ENCODE results near the gene SETD2.
A peak's percentile ranks its signal among the peaks of the same experiment; 100 is the strongest.
"Not testable (repeated sequence)": the region's sequence is repeated elsewhere in the genome, so short reads cannot be mapped to it uniquely, and the experiment has no call there.

The SETD2 gene

GRCh38 chr3:47149339-47149933 is 14.5 kb downstream of the SETD2 start:
- Histone ChIP-seq H3K4me3 (ENCODE audit: control insufficient read depth in 1 of 7, extremely low read depth in 1 of 7, insufficient read depth in 4 of 7, low read depth in 2 of 7, low read length in 6 of 7) (no peak overlapping the region), H3K27me3 (replicated peaks in 2 of 5; ENCODE audit: control insufficient read depth in 4 of 5, insufficient read depth in 5 of 5, low read length in 4 of 5) (no peaks in the 10 kb centered on the region), H3K4me1 (ENCODE audit: control extremely low read depth in 1 of 4, control insufficient read depth in 4 of 4, insufficient read depth in 4 of 4, low read length in 3 of 4) (peaks cover 0 to 24% (median 16%) of the 10 kb centered on the region in 4 experiments), H3K9me3 (ENCODE audit: control extremely low read depth in 1 of 5, control insufficient read depth in 4 of 5, insufficient read depth in 2 of 5, low read depth in 1 of 5, low read length in 4 of 5) (no peaks in the 10 kb centered on the region), H3K27ac (ENCODE audit: insufficient read depth in 1 of 2, low read depth in 1 of 2, low read length in 2 of 2, poor library complexity in 1 of 2, severe bottlenecking in 2 of 2) (no peak overlapping the region), H3K36me3 (ENCODE audit: control insufficient read depth in 4 of 4, insufficient read depth in 4 of 4, low read length in 3 of 4) (no peaks in the 10 kb centered on the region)
- POLR2A ChIA-PET, result interaction anchor here (0.7 kb wide), 1 partner anchor 116 kb away, joined by 5 read pairs; no protein-coding TSS in a partner anchor
- WGBS (ENCODE audit: insufficient coverage), result 100% methylated on average over 1 of the region's 2 CpGs
- no peak for DNase-seq
- CTCF ChIA-PET, result interaction anchor here (1.0 to 1.7 kb wide), 3 partner anchors 16 to 18 kb away, joined by 4 read pairs; no protein-coding TSS in a partner anchor

DNA sequence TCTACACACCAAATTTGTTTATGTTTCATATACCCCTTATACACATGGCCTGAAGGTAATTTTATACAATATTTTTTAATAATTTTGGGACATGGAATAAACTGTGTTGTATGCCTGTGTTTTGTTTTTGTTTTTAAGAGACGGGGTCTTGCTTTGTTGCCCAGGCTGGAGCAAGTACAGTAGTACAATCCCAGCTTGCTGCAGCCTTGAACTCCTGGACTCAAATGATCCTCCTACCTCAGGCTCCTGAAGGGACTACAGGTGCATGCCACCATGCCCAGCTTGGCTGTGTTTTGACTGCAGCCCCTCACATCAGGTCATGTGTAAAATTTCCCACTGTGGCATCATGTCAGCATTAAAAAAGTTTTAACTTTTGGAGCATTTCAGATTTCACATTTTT is 18.6 kb downstream of the SETD2 start:
- POLR2A ChIA-PET, result no interaction called here
- no peak for DNase-seq
- Histone ChIP-seq H3K27me3 (replicated peaks in 2 of 5; ENCODE audit: control insufficient read depth in 4 of 5, insufficient read depth in 5 of 5, low read length in 4 of 5) (no peaks in the 10 kb centered on the region), H3K4me1 (ENCODE audit: control extremely low read depth in 1 of 4, control insufficient read depth in 4 of 4, insufficient read depth in 4 of 4, low read length in 3 of 4) (peaks cover 0 to 21% (median 8%) of the 10 kb centered on the region in 4 experiments), H3K27ac (ENCODE audit: insufficient read depth in 1 of 2, low read depth in 1 of 2, low read length in 2 of 2, poor library complexity in 1 of 2, severe bottlenecking in 2 of 2) (no peak overlapping the region), H3K36me3 (ENCODE audit: control insufficient read depth in 4 of 4, insufficient read depth in 4 of 4, low read length in 3 of 4) (no peaks in the 10 kb centered on the region), H3K4me3 (ENCODE audit: control insufficient read depth in 1 of 7, extremely low read depth in 1 of 7, insufficient read depth in 4 of 7, low read depth in 2 of 7, low read length in 6 of 7) (no peak overlapping the region), H3K9me3 (ENCODE audit: control extremely low read depth in 1 of 5, control insufficient read depth in 4 of 5, insufficient read depth in 2 of 5, low read depth in 1 of 5, low read length in 4 of 5) (no peaks in the 10 kb centered on the region)
- CTCF ChIA-PET, result interaction anchor here (0.6 to 1.5 kb wide), 2 partner anchors 11 to 620 kb away, joined by 3 to 4 read pairs; no protein-coding TSS in a partner anchor
- no CpG with 5 or more reads among the region's 1 CpG for WGBS (ENCODE audit: insufficient coverage)

- Histone ChIP-seq H3K4me3 (ENCODE audit: control insufficient read depth in 1 of 7, extremely low read depth in 1 of 7, insufficient read depth in 4 of 7, low read depth in 2 of 7, low read length in 6 of 7) (no peak overlapping the region), H3K27ac (ENCODE audit: insufficient read depth in 1 of 2, low read depth in 1 of 2, low read length in 2 of 2, poor library complexity in 1 of 2, severe bottlenecking in 2 of 2) (no peak overlapping the region), H3K4me1 (ENCODE audit: control extremely low read depth in 1 of 4, control insufficient read depth in 4 of 4, insufficient read depth in 4 of 4, low read length in 3 of 4) (peaks cover 0 to 12% (median 4%) of the 10 kb centered on the region in 4 experiments), H3K27me3 (replicated peaks in 2 of 5; ENCODE audit: control insufficient read depth in 4 of 5, insufficient read depth in 5 of 5, low read length in 4 of 5) (no peaks in the 10 kb centered on the region), H3K36me3 (ENCODE audit: control insufficient read depth in 4 of 4, insufficient read depth in 4 of 4, low read length in 3 of 4) (no peaks in the 10 kb centered on the region), H3K9me3 (ENCODE audit: control extremely low read depth in 1 of 5, control insufficient read depth in 4 of 5, insufficient read depth in 2 of 5, low read depth in 1 of 5, low read length in 4 of 5) (no peaks in the 10 kb centered on the region)
- ChIA-PET POLR2A (interaction anchor here (0.6 kb wide), 1 partner anchor 21 kb away, joined by 11 read pairs; the partner anchor contains the start of gene SETD2), CTCF (no interaction called here)
- 96% methylated on average over 4 of the region's 5 CpGs for WGBS (ENCODE audit: insufficient coverage)
- DNase-seq, result no peak
Measured at GRCh38 chr3:47143068-47143467, 20.8 kb downstream of the SETD2 start.

DNA sequence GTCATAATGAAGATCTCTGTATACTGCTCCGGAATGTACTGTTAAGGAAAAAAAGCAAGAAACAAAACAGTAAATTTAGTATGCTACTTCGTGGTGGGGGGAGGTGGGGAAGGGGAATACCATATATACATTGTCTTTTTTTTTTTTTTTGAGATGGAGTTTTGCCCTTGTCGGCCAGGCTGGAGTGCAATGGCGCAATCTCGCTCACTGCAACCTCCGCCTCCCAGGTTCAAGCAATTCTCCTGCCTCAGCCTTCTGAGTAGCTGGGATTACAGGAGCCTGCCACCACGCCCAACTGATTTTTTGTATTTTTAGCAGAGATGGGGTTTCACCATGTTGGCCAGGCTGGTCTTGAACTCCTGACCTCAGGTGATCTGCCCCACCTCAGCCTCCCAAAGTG is 21.4 kb downstream of the SETD2 start:
- H3K4me3 ChIP-seq (ENCODE audit: control insufficient read depth in 1 of 7, extremely low read depth in 1 of 7, insufficient read depth in 4 of 7, low read depth in 2 of 7, low read length in 6 of 7); H3K36me3 ChIP-seq (ENCODE audit: control insufficient read depth in 4 of 4, insufficient read depth in 4 of 4, low read length in 3 of 4); POLR2A ChIA-PET; H3K27me3 ChIP-seq (replicated peaks in 2 of 5; ENCODE audit: control insufficient read depth in 4 of 5, insufficient read depth in 5 of 5, low read length in 4 of 5); DNase-seq; H3K27ac ChIP-seq (ENCODE audit: insufficient read depth in 1 of 2, low read depth in 1 of 2, low read length in 2 of 2, poor library complexity in 1 of 2, severe bottlenecking in 2 of 2); CTCF ChIA-PET; H3K9me3 ChIP-seq (ENCODE audit: control extremely low read depth in 1 of 5, control insufficient read depth in 4 of 5, insufficient read depth in 2 of 5, low read depth in 1 of 5, low read length in 4 of 5): not testable (repeated sequence)
- H3K4me1 ChIP-seq (ENCODE audit: control extremely low read depth in 1 of 4, control insufficient read depth in 4 of 4, insufficient read depth in 4 of 4, low read length in 3 of 4), result peaks cover 0 to 12% (median 4%) of the 10 kb centered on the region in 4 experiments
- WGBS (ENCODE audit: insufficient coverage), result 95% methylated on average over 4 of the region's 7 CpGs

DNA sequence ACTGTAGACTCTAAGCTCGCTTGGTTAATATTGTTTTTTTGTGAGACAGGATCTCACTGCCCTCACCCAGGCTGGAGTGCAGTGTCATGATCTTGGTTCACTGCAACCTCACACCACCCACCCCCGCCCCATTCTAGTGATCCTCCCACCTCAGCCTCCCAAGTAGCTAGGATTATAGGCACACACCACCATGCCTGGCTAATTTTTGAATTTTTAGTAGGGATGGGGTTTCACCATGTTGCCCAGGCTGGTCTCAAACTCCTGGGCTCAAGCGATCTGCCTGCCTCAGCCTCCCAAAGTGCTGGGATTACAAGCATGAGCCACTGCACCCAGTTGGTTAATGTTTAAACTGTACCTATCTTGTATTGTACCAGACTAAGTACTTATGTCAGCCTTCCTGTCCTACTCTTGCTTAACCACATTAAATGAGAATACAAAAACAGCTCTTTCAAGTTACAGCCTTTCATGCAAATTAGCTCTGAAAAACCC is 22.9 kb downstream of the SETD2 start:
- CTCF ChIA-PET, result interaction anchor here (0.9 kb wide), 1 partner anchor 12 kb away, joined by 3 read pairs; no protein-coding TSS in a partner anchor
- H3K4me3 ChIP-seq (ENCODE audit: control insufficient read depth in 1 of 7, extremely low read depth in 1 of 7, insufficient read depth in 4 of 7, low read depth in 2 of 7, low read length in 6 of 7); POLR2A ChIA-PET; DNase-seq; H3K36me3 ChIP-seq (ENCODE audit: control insufficient read depth in 4 of 4, insufficient read depth in 4 of 4, low read length in 3 of 4); H3K27ac ChIP-seq (ENCODE audit: insufficient read depth in 1 of 2, low read depth in 1 of 2, low read length in 2 of 2, poor library complexity in 1 of 2, severe bottlenecking in 2 of 2); H3K9me3 ChIP-seq (ENCODE audit: control extremely low read depth in 1 of 5, control insufficient read depth in 4 of 5, insufficient read depth in 2 of 5, low read depth in 1 of 5, low read length in 4 of 5); H3K27me3 ChIP-seq (replicated peaks in 2 of 5; ENCODE audit: control insufficient read depth in 4 of 5, insufficient read depth in 5 of 5, low read length in 4 of 5): not testable (repeated sequence)
- peaks cover 0 to 14% (median 4%) of the 10 kb centered on the region in 4 experiments for H3K4me1 ChIP-seq (ENCODE audit: control extremely low read depth in 1 of 4, control insufficient read depth in 4 of 4, insufficient read depth in 4 of 4, low read length in 3 of 4)
- WGBS (ENCODE audit: insufficient coverage), result no CpG with 5 or more reads among the region's 3 CpGs

DNA sequence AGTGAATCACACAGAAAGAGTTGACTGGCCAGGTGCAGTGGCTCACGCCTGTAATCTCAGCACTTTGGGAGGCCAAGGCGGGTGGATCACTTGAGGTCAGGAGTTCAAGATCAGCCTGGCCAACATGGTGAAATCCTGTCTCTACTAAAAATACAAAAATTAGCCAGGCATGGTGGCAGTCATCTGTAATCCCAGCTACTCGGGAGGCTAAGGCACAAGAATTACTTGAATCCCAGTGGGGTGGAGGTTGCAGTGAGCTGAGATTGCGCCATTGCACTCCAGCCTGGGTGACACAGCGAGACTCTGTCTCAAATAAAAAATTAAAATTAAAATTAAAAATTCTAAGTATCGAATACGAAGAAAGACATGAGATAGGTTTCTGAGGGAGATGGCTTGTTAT is 23.4 kb downstream of the SETD2 start:
- POLR2A ChIA-PET; DNase-seq; H3K27ac ChIP-seq (ENCODE audit: insufficient read depth in 1 of 2, low read depth in 1 of 2, low read length in 2 of 2, poor library complexity in 1 of 2, severe bottlenecking in 2 of 2); H3K36me3 ChIP-seq (ENCODE audit: control insufficient read depth in 4 of 4, insufficient read depth in 4 of 4, low read length in 3 of 4); H3K9me3 ChIP-seq (ENCODE audit: control extremely low read depth in 1 of 5, control insufficient read depth in 4 of 5, insufficient read depth in 2 of 5, low read depth in 1 of 5, low read length in 4 of 5); H3K27me3 ChIP-seq (replicated peaks in 2 of 5; ENCODE audit: control insufficient read depth in 4 of 5, insufficient read depth in 5 of 5, low read length in 4 of 5); H3K4me3 ChIP-seq (ENCODE audit: control insufficient read depth in 1 of 7, extremely low read depth in 1 of 7, insufficient read depth in 4 of 7, low read depth in 2 of 7, low read length in 6 of 7): not testable (repeated sequence)
- peaks cover 0 to 14% (median 4%) of the 10 kb centered on the region in 4 experiments for H3K4me1 ChIP-seq (ENCODE audit: control extremely low read depth in 1 of 4, control insufficient read depth in 4 of 4, insufficient read depth in 4 of 4, low read length in 3 of 4)
- CTCF ChIA-PET, result interaction anchor here (0.9 kb wide), 1 partner anchor 11 kb away, joined by 3 read pairs; no protein-coding TSS in a partner anchor
- 100% methylated on average over 2 of the region's 7 CpGs for WGBS (ENCODE audit: insufficient coverage)

GRCh38 chr3:47134311-47134710 is 29.6 kb downstream of the SETD2 start:
- Histone ChIP-seq H3K4me3 (ENCODE audit: control insufficient read depth in 1 of 7, extremely low read depth in 1 of 7, insufficient read depth in 4 of 7, low read depth in 2 of 7, low read length in 6 of 7) (peak overlapping the region in 1 of 7 experiments; percentile 24), H3K27me3 (replicated peaks in 2 of 5; ENCODE audit: control insufficient read depth in 4 of 5, insufficient read depth in 5 of 5, low read length in 4 of 5) (no peaks in the 10 kb centered on the region), H3K36me3 (ENCODE audit: control insufficient read depth in 4 of 4, insufficient read depth in 4 of 4, low read length in 3 of 4) (no peaks in the 10 kb centered on the region), H3K4me1 (ENCODE audit: control extremely low read depth in 1 of 4, control insufficient read depth in 4 of 4, insufficient read depth in 4 of 4, low read length in 3 of 4) (peaks cover 0 to 24% (median 14%) of the 10 kb centered on the region in 4 experiments), H3K9me3 (ENCODE audit: control extremely low read depth in 1 of 5, control insufficient read depth in 4 of 5, insufficient read depth in 2 of 5, low read depth in 1 of 5, low read length in 4 of 5) (no peaks in the 10 kb centered on the region), H3K27ac (ENCODE audit: insufficient read depth in 1 of 2, low read depth in 1 of 2, low read length in 2 of 2, poor library complexity in 1 of 2, severe bottlenecking in 2 of 2) (no peak overlapping the region)
- ChIA-PET CTCF (interaction anchor here (1.1 to 1.8 kb wide), 2 partner anchors 12 to 16 kb away, joined by 3 to 4 read pairs; no protein-coding TSS in a partner anchor), POLR2A (no interaction called here)
- 100% methylated on average over 1 of the region's 3 CpGs for WGBS (ENCODE audit: insufficient coverage)
- DNase-seq, result no peak
